PC-3 (cell line): Measurements from ENCODE around the gene PPIF. TPM values are rescaled to one million over a fixed set of nuclear protein-coding genes. Genes with fewer than 3 reads are reported as not detected.

Source experiments
- ATAC-seq: fragments of 200-7000 bp; cut with Tn5 transposase; 2 replicates; pipeline ENCODE4 v1.9.1; 2020; ENCODE audit warnings: mild to moderate bottlenecking, moderate library complexity
- BruUV-seq: library from RNA; stranded (reverse); fragments of 400-500 nt; replicated peaks from 2 replicates; lab custom pipeline; 2021; lab: Mats Ljungman, UMichigan
- CTCF ChIA-PET: fragments of 300-600 bp; sonication (Branson Sonifier 250); formaldehyde crosslinking; loops from one replicate; lab custom pipeline; 2022; ENCODE audit warnings: antibody characterized with exemption; lab: Charles Lee
- POLR2A ChIA-PET: fragments of 300-600 bp; sonication (Branson Sonifier 250); formaldehyde crosslinking; loops from one replicate; lab custom pipeline; 2022; ENCODE audit warnings: antibody characterized with exemption; ENCODE audit not compliant: unreplicated experiment; lab: Charles Lee
- DNase-seq: peaks from one replicate; pipeline ENCODE4 v3.0.0-alpha.2; 2015
- H2AFZ ChIP-seq: fragments of 300-600 bp; sonication (generic); 2 replicates; pipeline ENCODE4 v1.6.0; 2016; ENCODE audit warnings: antibody characterized with exemption, low read length
- H3F3A ChIP-seq: fragments of 300-600 bp; sonication (generic); one replicate; pipeline ENCODE4 v1.6.0; 2017; ENCODE audit warnings: antibody characterized with exemption, low read length, control low read depth, mild to moderate bottlenecking; ENCODE audit not compliant: unreplicated experiment
- H3K27ac ChIP-seq: fragments of 300-600 bp; sonication (generic); 2 replicates; pipeline ENCODE4 v1.5.1; 2016; ENCODE audit warnings: mild to moderate bottlenecking, low read length
- H3K27me3 ChIP-seq: fragments of 300-600 bp; sonication (generic); 2 replicates; pipeline ENCODE4 v1.6.1; 2016; ENCODE audit warnings: low read length, mixed read lengths
- H3K36me3 ChIP-seq: fragments of 300-600 bp; sonication (generic); 2 replicates; pipeline ENCODE4 v1.6.1; 2016; ENCODE audit warnings: low read depth, mixed run types, low read length, mixed read lengths
- H3K4me1 ChIP-seq: fragments of 300-600 bp; sonication (generic); 2 replicates; pipeline ENCODE4 v1.5.1; 2016; ENCODE audit warnings: low read length; ENCODE audit not compliant: insufficient read depth
- H3K4me2 ChIP-seq: fragments of 300-600 bp; sonication (generic); 2 replicates; pipeline ENCODE4 v1.6.0; 2016; ENCODE audit warnings: low read length
- H3K4me3 ChIP-seq: fragments of 300-600 bp; sonication (generic); 2 replicates; pipeline ENCODE4 v1.5.1; 2016; ENCODE audit warnings: mild to moderate bottlenecking, low read length, mixed read lengths
- H3K79me2 ChIP-seq: fragments of 300-600 bp; sonication (generic); 2 replicates; pipeline ENCODE4 v1.6.1; 2017; ENCODE audit warnings: low read length, mixed read lengths
- H3K9ac ChIP-seq: fragments of 300-600 bp; sonication (generic); 2 replicates; pipeline ENCODE4 v1.6.0; 2016; ENCODE audit warnings: mild to moderate bottlenecking, low read length
- H3K9me2 ChIP-seq: fragments of 300-600 bp; sonication (generic); replicated peaks from 2 replicates; pipeline ENCODE4 v1.6.1; 2016; ENCODE audit warnings: mixed run types, low read length, mixed read lengths
- H3K9me3 ChIP-seq: fragments of 300-600 bp; sonication (generic); 2 replicates; pipeline ENCODE4 v1.6.1; 2016; ENCODE audit warnings: low read length, mixed read lengths
- H4K20me1 ChIP-seq: fragments of 300-600 bp; sonication (generic); 2 replicates; pipeline ENCODE4 v1.6.1; 2016; ENCODE audit warnings: low read length, mixed read lengths
- EZH2 ChIP-seq: fragments of 300-600 bp; sonication (generic); IDR thresholded peaks from one replicate; pipeline ENCODE4 v1.6.1; 2017; ENCODE audit warnings: antibody characterized with exemption, mild to moderate bottlenecking, low read length; ENCODE audit not compliant: unreplicated experiment
- EZH2phosphoT487 ChIP-seq: fragments of 300-600 bp; sonication (generic); IDR thresholded peaks from 2 replicates; pipeline ENCODE4 v1.6.1; 2018; ENCODE audit warnings: mild to moderate bottlenecking, antibody characterized with exemption, low read length, borderline replicate concordance
- intact Hi-C: fragments of 100-400 bp; cut with micrococcal nuclease; formaldehyde crosslinking; loops from 2 replicates; pipeline ENCODE4 v1.9.0; 2023
- total RNA-seq: library from RNA; depleted of rRNA; stranded (reverse); fragments of >200 nt; gene quantifications from 2 replicates; pipeline ENCODE4 v1.2.3, GENCODE V29; 2014
- TF ChIP-seq, protein P1 (sequence below): fragments of 300-600 bp; sonication (generic); conservative IDR thresholded peaks from 2 replicates; pipeline ENCODE4 v1.5.1; 2017; ENCODE audit warnings: antibody characterized with exemption, low read depth, mild to moderate bottlenecking, low read length

Gene PPIF
- total RNA-seq, 1 experiment from 2014 or later = 381 TPM

DNA sequence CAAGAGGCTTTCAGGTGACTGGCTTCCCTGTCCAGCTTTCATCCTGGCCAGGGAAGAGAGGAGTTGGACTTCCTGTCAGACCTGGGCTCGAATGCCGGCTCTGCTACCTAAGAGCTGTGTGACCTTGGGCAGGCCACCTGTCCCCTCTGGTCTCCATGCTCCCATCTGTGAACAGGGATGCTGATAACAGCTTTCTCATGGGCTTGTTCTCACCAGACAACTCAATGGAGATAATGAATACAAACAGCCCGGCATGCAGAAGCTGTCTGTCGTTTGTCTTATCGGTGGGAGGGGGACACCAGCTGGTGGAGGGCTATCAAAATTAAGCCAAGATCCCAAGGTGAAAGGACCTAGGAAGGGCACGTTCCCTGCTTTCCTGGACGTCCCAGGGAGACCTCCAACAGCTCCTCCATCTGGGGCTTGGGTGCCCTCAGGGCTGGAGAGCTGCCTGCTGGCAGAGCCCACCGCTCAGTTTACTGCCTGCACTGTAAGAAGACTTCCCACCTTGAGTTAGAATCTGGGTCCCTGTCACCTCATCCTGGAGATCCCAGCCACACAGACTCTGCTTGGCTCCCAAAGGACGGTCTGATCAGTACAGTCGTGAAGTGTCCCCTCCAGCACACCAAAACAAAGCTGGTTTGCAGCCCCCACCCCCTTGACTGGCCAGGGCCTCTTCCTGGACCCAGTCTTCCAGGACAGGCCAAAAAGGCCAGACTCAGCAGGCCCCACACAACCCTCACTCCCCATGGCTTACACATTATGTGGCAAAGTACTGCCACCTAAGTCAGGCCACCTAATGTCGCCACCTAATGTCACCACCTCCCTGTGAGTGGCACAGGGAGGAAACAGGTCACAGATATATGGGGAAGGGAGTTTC is 40.9 kb downstream of the PPIF start:
- Histone ChIP-seq H3F3A (no peaks in the 10 kb centered on the region), H3K27me3 (no peaks in the 10 kb centered on the region), H3K4me1 (no peaks in the 10 kb centered on the region), H3K36me3 (no peaks in the 10 kb centered on the region), H3K9ac (no peak overlapping the region), H3K9me2 (no peaks in the 10 kb centered on the region), H3K79me2 (no peaks in the 10 kb centered on the region), H3K9me3 (no peaks in the 10 kb centered on the region), H3K4me3 (no peak overlapping the region), H4K20me1 (no peaks in the 10 kb centered on the region), H2AFZ (no peak overlapping the region), H3K4me2 (no peak overlapping the region), H3K27ac (no peak overlapping the region)
- CTCF ChIA-PET = interaction anchor here (0.5 kb wide), 1 partner anchor 13 kb away, joined by 3 read pairs; no protein-coding TSS in a partner anchor
- DNase-seq (no peak), ATAC-seq (no peak)
- intact Hi-C loops = no loop called here
- POLR2A ChIA-PET = interaction anchor here (0.6 kb wide), 1 partner anchor 45 kb away, joined by 3 read pairs; no protein-coding TSS in a partner anchor
- TF ChIP-seq EZH2phosphoT487 (no peak), EZH2 (no peak)
- TF ChIP-seq, protein P1, sequence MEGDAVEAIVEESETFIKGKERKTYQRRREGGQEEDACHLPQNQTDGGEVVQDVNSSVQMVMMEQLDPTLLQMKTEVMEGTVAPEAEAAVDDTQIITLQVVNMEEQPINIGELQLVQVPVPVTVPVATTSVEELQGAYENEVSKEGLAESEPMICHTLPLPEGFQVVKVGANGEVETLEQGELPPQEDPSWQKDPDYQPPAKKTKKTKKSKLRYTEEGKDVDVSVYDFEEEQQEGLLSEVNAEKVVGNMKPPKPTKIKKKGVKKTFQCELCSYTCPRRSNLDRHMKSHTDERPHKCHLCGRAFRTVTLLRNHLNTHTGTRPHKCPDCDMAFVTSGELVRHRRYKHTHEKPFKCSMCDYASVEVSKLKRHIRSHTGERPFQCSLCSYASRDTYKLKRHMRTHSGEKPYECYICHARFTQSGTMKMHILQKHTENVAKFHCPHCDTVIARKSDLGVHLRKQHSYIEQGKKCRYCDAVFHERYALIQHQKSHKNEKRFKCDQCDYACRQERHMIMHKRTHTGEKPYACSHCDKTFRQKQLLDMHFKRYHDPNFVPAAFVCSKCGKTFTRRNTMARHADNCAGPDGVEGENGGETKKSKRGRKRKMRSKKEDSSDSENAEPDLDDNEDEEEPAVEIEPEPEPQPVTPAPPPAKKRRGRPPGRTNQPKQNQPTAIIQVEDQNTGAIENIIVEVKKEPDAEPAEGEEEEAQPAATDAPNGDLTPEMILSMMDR = no peak
- BruUV-seq = no TSS peak

DNA sequence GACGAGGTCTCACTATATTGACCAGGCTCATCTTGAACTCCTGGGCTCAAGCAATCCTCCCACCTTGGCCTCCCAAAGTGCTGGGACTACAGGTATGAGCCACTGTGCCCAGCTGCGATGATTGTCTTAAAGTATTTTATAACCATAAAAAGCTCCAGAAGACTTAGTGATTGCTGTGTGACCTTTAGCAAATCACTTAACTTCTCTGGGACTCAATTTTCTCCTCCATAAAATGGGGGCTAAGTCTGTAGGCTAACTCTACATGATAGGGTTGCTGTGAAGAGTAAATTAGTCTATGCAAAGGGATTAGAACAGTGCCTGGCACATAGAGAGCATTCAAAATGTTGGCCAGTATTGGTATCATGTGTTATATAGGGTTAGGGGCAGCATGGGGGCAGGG is 42.8 kb downstream of the PPIF start:
- Histone ChIP-seq H4K20me1 (no peaks in the 10 kb centered on the region), H3K79me2 (no peaks in the 10 kb centered on the region), H3F3A (no peaks in the 10 kb centered on the region), H3K4me3 (no peak overlapping the region), H2AFZ (no peak overlapping the region), H3K27ac (no peak overlapping the region), H3K27me3 (no peaks in the 10 kb centered on the region), H3K36me3 (no peaks in the 10 kb centered on the region; the same call in 1 of the 2 replicates), H3K9ac (no peak overlapping the region), H3K9me2 (no peaks in the 10 kb centered on the region), H3K4me1 (no peaks in the 10 kb centered on the region), H3K9me3 (no peaks in the 10 kb centered on the region), H3K4me2 (no peak overlapping the region)
- POLR2A ChIA-PET = no interaction called here
- CTCF ChIA-PET = no interaction called here
- ATAC-seq (no peak), DNase-seq (no peak)
- intact Hi-C loops = no loop called here
- no peak for TF ChIP-seq EZH2phosphoT487
- TF ChIP-seq, protein P1 = no peak
- TF ChIP-seq EZH2 = no peak
- BruUV-seq = no TSS peak
